ENCODE measurements around the gene MREG.
A peak's percentile ranks its signal among the peaks of the same experiment; 100 is the strongest.
"Not testable (repeated sequence)": the region's sequence is repeated elsewhere in the genome, so short reads cannot be mapped to it uniquely, and the experiment has no call there.

Gene MREG

GRCh38 chr2:215973145-215973792 lies 40.1 kb downstream of the MREG start:
- peak in 1 of 2 experiments; percentile 21 for DNase-seq (ENCODE audit: low read depth in 1 of 2, low spot score in 1 of 2)
- no peak for TF ChIP-seq JUND (IDR thresholded peaks at IDR 0.05; ENCODE audit: low read depth)
- in situ Hi-C loops (cut with HindIII; ENCODE audit: low pct_unique_long_range_greater_than_20kb, low sequenced_read_pairs), result no loop called here

GRCh38 chr2:215971671-215972070 lies 41.7 kb downstream of the MREG start:
- DNase-seq (ENCODE audit: low read depth in 1 of 2, low spot score in 1 of 2), result peak in 1 of 2 experiments; percentile 63
- in situ Hi-C loops (cut with HindIII; ENCODE audit: low pct_unique_long_range_greater_than_20kb, low sequenced_read_pairs), result no loop called here
- no peak for TF ChIP-seq JUND (IDR thresholded peaks at IDR 0.05; ENCODE audit: low read depth)

GRCh38 chr2:215970894-215971293 lies 42.5 kb downstream of the MREG start:
- in situ Hi-C loops (cut with HindIII; ENCODE audit: low pct_unique_long_range_greater_than_20kb, low sequenced_read_pairs); DNase-seq (ENCODE audit: low read depth in 1 of 2, low spot score in 1 of 2): not testable (repeated sequence)

- no peak for DNase-seq (ENCODE audit: low read depth in 1 of 2, low spot score in 1 of 2)
- no peak for TF ChIP-seq JUND (IDR thresholded peaks at IDR 0.05; ENCODE audit: low read depth)
- in situ Hi-C loops (cut with HindIII; ENCODE audit: low pct_unique_long_range_greater_than_20kb, low sequenced_read_pairs), result no loop called here
Observed at GRCh38 chr2:215970425-215970824, 42.9 kb downstream of the MREG start.

- in situ Hi-C loops (cut with HindIII; ENCODE audit: low pct_unique_long_range_greater_than_20kb, low sequenced_read_pairs), result no loop called here
Observed at GRCh38 chr2:215969131-215969841, 44.1 kb downstream of the MREG start.

GRCh38 chr2:215968499-215968898 lies 44.9 kb downstream of the MREG start:
- TF ChIP-seq JUND (IDR thresholded peaks at IDR 0.05; ENCODE audit: low read depth), result no peak
- in situ Hi-C loops (cut with HindIII; ENCODE audit: low pct_unique_long_range_greater_than_20kb, low sequenced_read_pairs), result no loop called here
- no peak for DNase-seq (ENCODE audit: low read depth in 1 of 2, low spot score in 1 of 2)

More at GRCh38 chr2:215969131-215969841, 44.1 kb downstream of the MREG start:
- no peak for TF ChIP-seq JUND (IDR thresholded peaks at IDR 0.05; ENCODE audit: low read depth)
- no peak for DNase-seq (ENCODE audit: low read depth in 1 of 2, low spot score in 1 of 2)

- no peak for TF ChIP-seq JUND (IDR thresholded peaks at IDR 0.05; ENCODE audit: low read depth)
- DNase-seq (ENCODE audit: low read depth in 1 of 2, low spot score in 1 of 2), result no peak
- in situ Hi-C loops (cut with HindIII; ENCODE audit: low pct_unique_long_range_greater_than_20kb, low sequenced_read_pairs), result no loop called here
Observed at GRCh38 chr2:215967590-215968378, 45.6 kb downstream of the MREG start.

GRCh38 chr2:215966951-215967350 lies 46.4 kb downstream of the MREG start:
- in situ Hi-C loops (cut with HindIII; ENCODE audit: low pct_unique_long_range_greater_than_20kb, low sequenced_read_pairs), result no loop called here
- no peak; the same call in 1 of the 2 replicates for TF ChIP-seq JUND (IDR thresholded peaks at IDR 0.05; ENCODE audit: low read depth)
- DNase-seq (ENCODE audit: low read depth in 1 of 2, low spot score in 1 of 2), result peak in 1 of 2 experiments; percentile 91

- no peak for TF ChIP-seq JUND (IDR thresholded peaks at IDR 0.05; ENCODE audit: low read depth)
- peak in 1 of 2 experiments; percentile 59 for DNase-seq (ENCODE audit: low read depth in 1 of 2, low spot score in 1 of 2)
- in situ Hi-C loops (cut with HindIII; ENCODE audit: low pct_unique_long_range_greater_than_20kb, low sequenced_read_pairs), result no loop called here
Observed at GRCh38 chr2:215966274-215966673, 47.1 kb downstream of the MREG start.

- TF ChIP-seq JUND (IDR thresholded peaks at IDR 0.05; ENCODE audit: low read depth), result no peak
- in situ Hi-C loops (cut with HindIII; ENCODE audit: low pct_unique_long_range_greater_than_20kb, low sequenced_read_pairs), result no loop called here
Observed at GRCh38 chr2:215965532-215966165, 47.7 kb downstream of the MREG start.

GRCh38 chr2:215961981-215962380 lies 51.4 kb downstream of the MREG start:
- in situ Hi-C loops (cut with HindIII; ENCODE audit: low pct_unique_long_range_greater_than_20kb, low sequenced_read_pairs), result no loop called here
- TF ChIP-seq JUND (IDR thresholded peaks at IDR 0.05; ENCODE audit: low read depth), result no peak
- DNase-seq (ENCODE audit: low read depth in 1 of 2, low spot score in 1 of 2), result no peak

More at GRCh38 chr2:215965532-215966165, 47.7 kb downstream of the MREG start:
- no peak for DNase-seq (ENCODE audit: low read depth in 1 of 2, low spot score in 1 of 2)

- no peak for DNase-seq (ENCODE audit: low read depth in 1 of 2, low spot score in 1 of 2)
- in situ Hi-C loops (cut with HindIII; ENCODE audit: low pct_unique_long_range_greater_than_20kb, low sequenced_read_pairs), result no loop called here
- no peak for TF ChIP-seq JUND (IDR thresholded peaks at IDR 0.05; ENCODE audit: low read depth)
Observed at GRCh38 chr2:215958257-215958656, 55.1 kb downstream of the MREG start.

- DNase-seq (ENCODE audit: low read depth in 1 of 2, low spot score in 1 of 2); in situ Hi-C loops (cut with HindIII; ENCODE audit: low pct_unique_long_range_greater_than_20kb, low sequenced_read_pairs): not testable (repeated sequence)
Observed at GRCh38 chr2:215957354-215958122, 55.8 kb downstream of the MREG start.

Measured in T47D (cell line).